ENCODE measurements around the gene KCTD11.

- TF ChIP-seq, protein P1, sequence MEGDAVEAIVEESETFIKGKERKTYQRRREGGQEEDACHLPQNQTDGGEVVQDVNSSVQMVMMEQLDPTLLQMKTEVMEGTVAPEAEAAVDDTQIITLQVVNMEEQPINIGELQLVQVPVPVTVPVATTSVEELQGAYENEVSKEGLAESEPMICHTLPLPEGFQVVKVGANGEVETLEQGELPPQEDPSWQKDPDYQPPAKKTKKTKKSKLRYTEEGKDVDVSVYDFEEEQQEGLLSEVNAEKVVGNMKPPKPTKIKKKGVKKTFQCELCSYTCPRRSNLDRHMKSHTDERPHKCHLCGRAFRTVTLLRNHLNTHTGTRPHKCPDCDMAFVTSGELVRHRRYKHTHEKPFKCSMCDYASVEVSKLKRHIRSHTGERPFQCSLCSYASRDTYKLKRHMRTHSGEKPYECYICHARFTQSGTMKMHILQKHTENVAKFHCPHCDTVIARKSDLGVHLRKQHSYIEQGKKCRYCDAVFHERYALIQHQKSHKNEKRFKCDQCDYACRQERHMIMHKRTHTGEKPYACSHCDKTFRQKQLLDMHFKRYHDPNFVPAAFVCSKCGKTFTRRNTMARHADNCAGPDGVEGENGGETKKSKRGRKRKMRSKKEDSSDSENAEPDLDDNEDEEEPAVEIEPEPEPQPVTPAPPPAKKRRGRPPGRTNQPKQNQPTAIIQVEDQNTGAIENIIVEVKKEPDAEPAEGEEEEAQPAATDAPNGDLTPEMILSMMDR (IDR thresholded peaks at IDR 0.05): no peak
- TF ChIP-seq POLR2A (IDR thresholded peaks at IDR 0.05): no peak
These were observed 42.3 kb upstream of the KCTD11 start for GRCh38 chr17:7309628-7310027.

Data from lower leg skin (tissue), 3 donors.